Adrenal gland (tissue), 12 donors: ENCODE results near the gene DMRT1. TPM values are rescaled to one million over a fixed set of nuclear protein-coding genes. Genes with fewer than 3 reads are reported as not detected.
"Not testable (repeated sequence)": the region's sequence is repeated elsewhere in the genome, so short reads cannot be mapped to it uniquely, and the experiment has no call there.

ENCODE experiments used
- DNase-seq, 7 donors: peaks; one replicate each; pipeline ENCODE4 v3.0.0-alpha.2; 2019 to 2020
- H3K27ac ChIP-seq, 5 donors: fragments of 200-600 bp; sonication (generic) in 4 of 5; 1 replicate in 3 of 5; 2 replicates in 2 of 5; pipeline versions ENCODE4 v1.5.1 to v1.8.0; 2016 to 2020; ENCODE audit warnings: mild to moderate bottlenecking in 1 of 5
- H3K27me3 ChIP-seq: fragments of 200-600 bp; 2 replicates; pipeline ENCODE4 v1.8.0; 2021
- H3K36me3 ChIP-seq, 2 donors: fragments of 200-600 bp; replicated peaks in 1 of 2; 1 replicate in 1 of 2; 2 replicates in 1 of 2; pipeline versions ENCODE4 v1.5.1 to v1.8.0; 2018 to 2022
- H3K4me1 ChIP-seq, 2 donors: fragments of 200-600 bp; replicated peaks in 1 of 2; 1 replicate in 1 of 2; 2 replicates in 1 of 2; pipeline versions ENCODE4 v1.5.1 to v1.8.0; 2018 to 2021
- H3K4me3 ChIP-seq, 4 donors: fragments of 200-600 bp; sonication (generic) in 3 of 4; one replicate each; pipeline ENCODE4 v1.5.1; 2016 to 2018
- H3K9me3 ChIP-seq, 3 donors: fragments of 200-600 bp; sonication (generic) in 1 of 3; replicated peaks in 1 of 3; 1 replicate in 2 of 3; 2 replicates in 1 of 3; pipeline versions ENCODE4 v1.5.1 to v1.8.0; 2016 to 2021
- CTCF ChIP-seq, 6 experiments: fragments of 450-650 bp in 4 of 6; fragments of 200-600 bp in 2 of 6; sonication (generic) in 1 of 6; IDR thresholded peaks; 1 replicate in 5 of 6; 2 replicates in 1 of 6; pipeline versions ENCODE4 v1.5.1 to v1.8.0; 2016 to 2021; ENCODE audit warnings: antibody characterized with exemption in 6 of 6, mild to moderate bottlenecking in 2 of 6, moderate library complexity in 1 of 6
- POLR2A ChIP-seq, 2 donors: fragments of 450-650 bp; IDR thresholded peaks; one replicate each; pipeline ENCODE4 v1.6.1; 2017; ENCODE audit warnings: antibody characterized with exemption in 2 of 2, mild to moderate bottlenecking in 2 of 2, moderate library complexity in 1 of 2
- WGBS, 4 donors: extraction: QIAGEN DNeasy Blood & Tissue Kit in 2 of 4; methylation state at CpG; one replicate each; pipeline versions ENCODE4 v1.1.5 to v1.1.7; 2013 to 2017; 5-methylcytosine and 5-hydroxymethylcytosine counted together
- intact Hi-C, 2 donors: fragments of 100-400 bp; cut with DNase I; formaldehyde crosslinking; loops; one replicate each; pipeline versions ENCODE4 v1.14.1 to v1.15.0; 2022 to 2023
- polyA plus RNA-seq, 3 donors: library from polyadenylated mRNA; stranded (reverse); fragments of 200-250 nt in 2 of 3; fragments of 350-450 nt in 1 of 3; fragmentation: Illumina TruSeq in 1 of 3; extraction: RNeasy Lipid Tissue Mini Kit (QIAGEN cat#74804) in 1 of 3; gene quantifications; one replicate each; pipeline ENCODE4 v1.2.3, GENCODE V29; 2013 to 2014
- total RNA-seq, 9 donors: library from RNA; depleted of rRNA in 4 of 9; stranded (reverse); fragments of >200 nt in 4 of 9; fragments of 120-200 nt in 1 of 9; fragmentation: NEBNext Ultra II Directional in 1 of 9; extraction: Animal tissue kit (Norgen Biotek cat#: 25700) in 1 of 9; gene quantifications; one replicate each; pipeline versions ENCODE4 v1.1.0 to v1.2.4, GENCODE V29; 2013 to 2023
- donor health status: healthy with polysubstance abuse.
- donor health status: Bipolar disorder and iron deficiency.
- donor health status: DM: yes; HTN: yes; CAD: no.
- donor health status: DM: no; HTN: no; CAD: no.
- donor health status: DM: no; HTN: no; CAD: no.
- donor health status: DM: yes; HTN: yes; CAD: no.

The DMRT1 gene
- total and polyA plus RNA-seq, 12 donors = 9.2 TPM; not detected in 11

GRCh38 chr9:908536-909205, 67.2 kb downstream of the DMRT1 start:
- intact Hi-C loops = loop anchor here in 1 of 2 donors (5.0 kb wide), 1 partner anchor 94 kb away; no protein-coding TSS in a partner anchor
- no peak overlapping the region for H3K27ac ChIP-seq
- peaks cover 17% of the 10 kb centered on the region for H3K27me3 ChIP-seq
- 5 to 13% (median 9%) methylated on average over 10 of the region's 10 CpGs for WGBS, 4 donors
- no peaks in the 10 kb centered on the region for H3K9me3 ChIP-seq
- DNase-seq = no peak
- no peak overlapping the region for H3K4me3 ChIP-seq
- H3K36me3 ChIP-seq = no peaks in the 10 kb centered on the region
- TF ChIP-seq CTCF (IDR thresholded peaks at IDR 0.05) (no peak), POLR2A (IDR thresholded peaks at IDR 0.05) (no peak)
- H3K4me1 ChIP-seq = no peaks in the 10 kb centered on the region

- no peaks in the 10 kb centered on the region for H3K36me3 ChIP-seq
- no peaks in the 10 kb centered on the region for H3K4me1 ChIP-seq
- no peak for DNase-seq
- no peak overlapping the region for H3K27ac ChIP-seq
- 56 to 66% (median 56%) methylated on average over 4 of the region's 4 CpGs for WGBS, 4 donors
- H3K4me3 ChIP-seq = no peak overlapping the region
- intact Hi-C loops = no loop called here
- H3K27me3 ChIP-seq = peaks cover 17% of the 10 kb centered on the region
- TF ChIP-seq POLR2A (IDR thresholded peaks at IDR 0.05) (no peak), CTCF (IDR thresholded peaks at IDR 0.05) (no peak)
- H3K9me3 ChIP-seq = no peaks in the 10 kb centered on the region
Observed at GRCh38 chr9:911005-911404, 69.5 kb downstream of the DMRT1 start.

GRCh38 chr9:912776-913175, 71.3 kb downstream of the DMRT1 start:
- DNase-seq = no peak
- H3K27me3 ChIP-seq = peaks cover 14% of the 10 kb centered on the region
- H3K36me3 ChIP-seq = no peaks in the 10 kb centered on the region
- intact Hi-C loops = no loop called here
- no peak overlapping the region for H3K4me3 ChIP-seq
- no peaks in the 10 kb centered on the region for H3K9me3 ChIP-seq
- WGBS, 4 donors = 83 to 90% (median 90%) methylated on average over 1 of the region's 1 CpG
- no peaks in the 10 kb centered on the region for H3K4me1 ChIP-seq
- no peak overlapping the region for H3K27ac ChIP-seq
- TF ChIP-seq POLR2A (IDR thresholded peaks at IDR 0.05) (no peak), CTCF (IDR thresholded peaks at IDR 0.05) (no peak)

- H3K4me1 ChIP-seq, H3K9me3 ChIP-seq, H3K36me3 ChIP-seq, DNase-seq, H3K4me3 ChIP-seq, H3K27ac ChIP-seq, intact Hi-C loops, H3K27me3 ChIP-seq: not testable (repeated sequence)
- 81 to 87% (median 83%) methylated on average over 10 of the region's 10 CpGs for WGBS, 4 donors
Observed at GRCh38 chr9:913526-913925, 72.0 kb downstream of the DMRT1 start.

GRCh38 chr9:917730-918129, 76.2 kb downstream of the DMRT1 start:
- no peak for TF ChIP-seq POLR2A (IDR thresholded peaks at IDR 0.05)
- no peak for TF ChIP-seq CTCF (IDR thresholded peaks at IDR 0.05)
- Histone ChIP-seq H3K36me3 (no peaks in the 10 kb centered on the region), H3K27me3 (peaks cover 3% of the 10 kb centered on the region), H3K4me3 (no peak overlapping the region), H3K4me1 (no peaks in the 10 kb centered on the region), H3K27ac (no peak overlapping the region), H3K9me3 (no peaks in the 10 kb centered on the region)
- DNase-seq = no peak
- 77 to 83% (median 82%) methylated on average over 3 of the region's 3 CpGs for WGBS, 4 donors
- intact Hi-C loops = no loop called here
